OCI-LY3 (cell line): ENCODE results near the gene ZNF445.
A peak's percentile ranks its signal among the peaks of the same experiment; 100 is the strongest.

Experiments
- CTCF ChIP-seq: fragments of 200-600, 300-600 bp; sonication (generic); IDR thresholded peaks from 2 replicates; pipeline ENCODE4 v1.5.1; 2014; ENCODE audit warnings: antibody characterized with exemption, low read length, low read depth
- EZH2phosphoT487 ChIP-seq: fragments of 200-600 bp; shearing (Covaris generic); IDR thresholded peaks from 2 replicates; pipeline ENCODE4 v1.6.1; 2018; ENCODE audit warnings: antibody characterized with exemption, mixed run types, low read depth

GRCh38 chr3:44418549-44418948 is 58.9 kb downstream of the ZNF445 start:
- peak; percentile 24 for TF ChIP-seq CTCF
- TF ChIP-seq EZH2phosphoT487 = no peak
